Measurements from ENCODE around the gene WDR4. TPM values are rescaled to one million over a fixed set of nuclear protein-coding genes. Genes with fewer than 3 reads are reported as not detected.
"Not testable (repeated sequence)": the region's sequence is repeated elsewhere in the genome, so short reads cannot be mapped to it uniquely, and the experiment has no call there.

Gene WDR4
- total RNA-seq, 1 donor from 2014 or later, result 8.6 TPM

- peak; percentile 14 for DNase-seq (ENCODE audit: low spot score)
- intact Hi-C loops (cut with DNase I), result no loop called here
These were observed 36.3 kb downstream of the WDR4 start for GRCh38 chr21:42843056-42843455.

DNA sequence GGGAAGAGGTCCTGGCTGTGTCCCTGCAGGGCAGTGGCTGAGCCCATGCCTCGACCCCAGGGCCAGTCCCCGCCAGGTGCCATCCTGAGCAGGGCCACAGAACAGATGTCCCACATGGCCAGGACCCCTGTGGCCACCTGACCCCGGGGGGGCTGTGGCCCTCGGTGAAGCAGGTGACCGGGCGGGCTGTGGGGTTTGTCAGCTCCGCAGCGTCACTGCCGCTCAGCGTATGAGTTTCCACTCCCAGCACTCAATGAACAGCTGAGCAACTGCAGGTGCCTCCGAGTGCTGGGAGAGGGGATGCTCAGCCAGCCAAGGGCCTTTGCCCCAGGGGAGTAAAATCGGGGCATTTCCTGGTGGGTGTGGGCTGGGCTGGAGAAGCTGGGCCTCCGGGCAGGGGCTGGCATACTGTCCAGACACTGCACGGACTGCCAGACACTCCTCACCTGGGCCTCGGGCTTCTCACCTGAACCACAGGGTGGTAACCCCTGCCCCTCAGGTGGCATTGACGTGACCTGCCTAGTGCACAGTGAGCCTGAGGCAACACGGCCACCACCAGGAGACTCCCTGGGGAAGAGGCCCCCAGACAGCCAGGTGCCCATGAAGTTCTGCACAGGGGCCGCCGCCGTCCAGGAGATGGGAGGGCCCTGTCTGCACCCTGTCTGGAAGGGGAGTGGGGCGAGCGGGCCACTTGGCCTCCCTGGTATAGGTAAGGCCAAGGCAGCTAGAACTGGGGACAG is 37.3 kb downstream of the WDR4 start:
- intact Hi-C loops (cut with DNase I), result not testable (repeated sequence)
- peak; percentile 27 for DNase-seq (ENCODE audit: low spot score)

DNA sequence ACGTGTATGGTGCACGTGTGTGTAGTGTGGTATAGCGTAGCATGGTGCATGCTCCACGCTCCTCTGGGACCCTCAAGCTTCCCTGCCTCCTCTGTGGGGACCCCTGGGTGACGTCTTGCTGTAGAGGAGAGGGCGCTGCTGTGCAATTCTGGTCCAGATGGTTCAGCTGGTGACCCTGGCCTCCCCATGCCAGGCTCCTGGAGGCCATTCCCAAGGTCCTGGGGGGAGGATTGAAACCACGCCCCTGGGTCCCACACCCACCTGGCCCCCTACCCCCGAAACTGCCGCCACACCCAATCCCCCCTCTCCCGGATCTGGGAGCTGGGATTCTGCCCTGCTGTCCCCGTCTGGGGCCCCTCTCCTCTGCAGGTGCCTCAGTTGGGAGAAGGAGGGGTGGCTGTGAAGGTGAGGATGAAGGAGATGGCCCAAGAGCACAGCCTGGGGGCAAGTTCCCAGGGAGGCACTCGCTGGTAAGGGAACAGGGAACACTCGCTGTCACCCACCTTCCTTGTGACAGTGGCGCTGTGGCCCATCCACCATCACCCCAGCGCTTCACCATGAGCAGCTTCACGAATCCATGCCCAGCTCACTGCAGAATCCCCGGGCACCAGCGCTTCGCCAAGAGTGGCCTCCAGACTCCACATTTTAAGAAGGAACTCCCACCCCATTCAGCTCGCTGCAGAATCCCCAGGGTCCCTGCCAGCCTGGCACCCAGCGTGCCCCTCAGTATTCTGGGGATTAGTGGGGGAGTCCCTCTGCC is 38.0 kb downstream of the WDR4 start:
- peak; percentile 47 for DNase-seq (ENCODE audit: low spot score)
- intact Hi-C loops (cut with DNase I), result no loop called here

GRCh38 chr21:42840411-42841155 is 38.8 kb downstream of the WDR4 start:
- peak; percentile 53 for DNase-seq (ENCODE audit: low spot score)
- intact Hi-C loops (cut with DNase I), result no loop called here

GRCh38 chr21:42839271-42840231 is 39.8 kb downstream of the WDR4 start:
- DNase-seq (ENCODE audit: low spot score), result peak; percentile 58
- intact Hi-C loops (cut with DNase I), result no loop called here

DNA sequence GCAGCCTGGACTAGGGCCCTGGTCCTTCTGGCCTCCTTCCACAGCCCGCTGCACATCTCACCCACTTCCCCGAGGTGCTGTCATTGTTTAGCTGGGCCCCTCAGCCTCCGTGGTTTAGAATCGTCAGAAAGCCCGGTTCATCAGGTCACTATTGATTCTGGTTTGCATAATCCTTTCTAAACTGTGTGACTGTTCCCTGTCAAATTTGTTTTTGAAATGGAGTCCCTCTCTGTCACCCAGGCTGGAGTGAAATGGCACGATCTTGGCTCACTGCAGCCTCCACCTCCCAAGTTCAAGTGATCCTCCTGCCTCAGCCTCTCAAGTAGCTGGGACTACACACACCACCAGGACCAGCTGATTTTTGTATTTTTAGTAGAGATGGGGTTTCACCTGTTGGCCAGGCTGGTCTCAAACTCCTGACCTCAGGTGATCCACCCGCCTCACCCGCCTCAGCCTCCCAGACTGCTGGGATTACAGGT is 41.1 kb downstream of the WDR4 start:
- peak; percentile 19 for DNase-seq (ENCODE audit: low spot score)
- intact Hi-C loops (cut with DNase I), result not testable (repeated sequence)

GRCh38 chr21:42837421-42838211 is 41.7 kb downstream of the WDR4 start:
- intact Hi-C loops (cut with DNase I), result no loop called here

DNA sequence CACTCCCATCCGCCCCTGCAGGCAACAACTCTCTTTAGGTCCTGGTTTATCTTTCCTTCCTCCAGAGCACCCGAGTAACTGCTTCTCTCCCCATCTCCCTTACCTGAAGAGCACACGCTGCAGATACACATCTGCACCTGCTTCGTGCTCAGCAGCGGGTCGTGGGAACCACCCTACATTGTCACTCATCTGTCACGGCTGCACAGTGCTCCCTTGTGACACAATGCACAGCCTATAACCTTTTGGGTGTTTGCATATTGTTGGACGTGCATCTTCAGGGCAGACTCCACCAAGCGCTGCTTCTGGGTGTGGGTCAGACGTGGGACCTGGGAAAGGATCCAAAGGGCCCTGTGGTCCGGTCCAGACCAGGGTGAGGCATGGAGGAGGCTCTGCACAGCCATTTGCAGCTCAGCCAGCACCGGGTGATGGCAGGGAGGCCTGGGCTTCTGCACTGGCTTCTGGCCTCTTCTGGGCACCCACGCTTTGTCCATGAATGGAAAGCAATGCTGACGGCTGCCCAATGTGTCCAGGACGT is 42.5 kb downstream of the WDR4 start:
- peak; percentile 68 for DNase-seq (ENCODE audit: low spot score)
- intact Hi-C loops (cut with DNase I), result no loop called here

More at GRCh38 chr21:42837421-42838211, 41.7 kb downstream of the WDR4 start:
- DNase-seq (ENCODE audit: low spot score), result peak; percentile 64

DNA sequence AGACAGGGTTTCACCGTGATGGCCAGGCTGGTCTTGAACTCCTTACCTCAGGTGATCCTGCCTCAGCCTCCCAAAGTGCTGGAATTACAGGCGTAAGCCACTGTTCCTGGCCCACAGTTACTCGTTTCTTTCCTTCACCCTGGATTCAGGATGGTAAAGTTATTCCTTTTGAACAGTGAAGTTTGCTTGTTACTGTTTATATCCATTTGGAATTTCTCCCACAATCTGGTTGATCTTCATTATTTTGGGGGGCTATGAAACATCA is 43.0 kb downstream of the WDR4 start:
- DNase-seq (ENCODE audit: low spot score), result no peak

DNA sequence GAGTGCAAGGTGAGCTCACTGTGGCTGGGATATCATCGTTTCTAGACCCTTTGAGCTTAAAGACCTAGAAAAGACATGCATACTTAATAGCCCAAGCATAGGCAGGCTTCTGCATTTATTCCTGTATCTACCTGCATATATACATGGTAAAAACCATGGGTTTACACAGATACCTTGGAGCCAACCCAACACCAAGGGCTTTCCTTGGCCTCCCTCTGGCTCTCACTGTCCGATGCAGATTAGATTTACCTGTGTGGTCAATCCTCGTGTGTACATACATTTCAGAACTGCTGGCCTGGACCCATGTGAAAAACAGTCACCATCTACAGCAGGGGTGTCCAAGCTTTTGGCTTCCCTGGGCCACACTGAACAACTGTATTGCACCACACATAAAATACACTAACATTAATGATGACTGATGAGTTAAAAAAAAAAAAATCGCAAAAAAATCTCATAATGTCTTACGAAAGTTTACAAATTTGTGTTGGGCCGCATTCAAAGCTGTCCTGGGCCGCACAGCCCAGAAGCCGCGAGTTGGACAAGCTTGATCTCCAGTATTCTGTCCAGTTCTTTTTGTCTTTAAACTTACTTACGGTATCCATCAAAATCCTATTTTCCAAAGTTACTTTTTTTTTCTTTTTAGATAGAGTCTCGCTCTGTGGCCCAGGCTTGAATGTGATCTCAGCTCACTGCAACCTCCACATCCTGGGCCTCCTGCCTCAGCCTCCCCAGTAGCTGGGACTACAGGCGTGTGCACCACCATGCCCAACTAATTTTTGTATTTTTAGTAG is 43.5 kb downstream of the WDR4 start:
- intact Hi-C loops (cut with DNase I), result no loop called here
- DNase-seq (ENCODE audit: low spot score), result no peak

More for the DNA sequence above, 43.0 kb downstream of the WDR4 start:
- intact Hi-C loops (cut with DNase I), result no loop called here

- intact Hi-C loops (cut with DNase I), result no loop called here
- no peak for DNase-seq (ENCODE audit: low spot score)
These were observed 44.1 kb downstream of the WDR4 start for GRCh38 chr21:42835211-42835610.

DNA sequence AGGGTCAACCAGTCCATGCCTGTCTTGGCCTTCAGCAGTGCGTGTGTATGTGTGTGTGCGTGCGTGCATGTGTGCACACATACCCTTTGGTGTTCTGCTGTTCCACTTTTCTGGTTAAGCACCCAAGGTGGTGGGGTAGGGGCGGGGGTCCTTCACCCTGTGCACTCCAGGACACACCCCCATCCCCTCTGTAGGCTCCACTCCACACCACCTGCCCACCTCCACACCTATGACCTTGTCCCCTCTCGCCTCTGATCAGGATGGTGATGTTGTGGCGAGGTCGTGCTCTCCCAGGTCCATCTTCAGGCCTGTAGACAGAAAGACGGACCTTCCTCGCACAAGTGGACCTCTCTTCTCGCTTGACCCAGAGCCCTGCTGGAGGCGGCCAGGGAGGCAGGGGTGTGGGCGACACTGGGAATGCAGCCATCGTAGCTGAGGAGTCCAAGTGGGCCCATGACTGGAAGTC is 44.6 kb downstream of the WDR4 start:
- no peak for DNase-seq (ENCODE audit: low spot score)
- intact Hi-C loops (cut with DNase I), result no loop called here

- intact Hi-C loops (cut with DNase I), result no loop called here
These were observed 45.2 kb downstream of the WDR4 start for GRCh38 chr21:42833859-42834725.

DNA sequence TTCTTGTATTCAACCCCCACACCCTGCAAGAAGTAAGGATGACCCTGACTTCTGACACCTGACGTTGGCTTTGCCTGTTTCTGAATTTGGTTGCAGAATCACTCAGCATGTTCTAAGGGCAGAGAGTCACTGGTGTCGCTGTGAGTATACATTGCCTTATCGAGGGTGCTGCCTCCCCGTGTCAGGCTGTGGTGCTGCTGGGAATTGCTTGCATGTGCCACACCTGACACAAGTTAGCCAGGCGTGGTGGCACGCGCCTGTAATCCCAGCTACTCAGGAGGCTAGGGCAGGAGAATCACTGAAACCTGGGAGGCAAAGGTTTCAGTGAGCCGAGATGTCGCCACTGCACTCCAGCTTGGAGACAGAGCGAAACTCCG is 45.9 kb downstream of the WDR4 start:
- intact Hi-C loops (cut with DNase I), result no loop called here
- DNase-seq (ENCODE audit: low spot score), result no peak

More at GRCh38 chr21:42833859-42834725, 45.2 kb downstream of the WDR4 start:
- DNase-seq (ENCODE audit: low spot score), result peak; percentile 54

DNA sequence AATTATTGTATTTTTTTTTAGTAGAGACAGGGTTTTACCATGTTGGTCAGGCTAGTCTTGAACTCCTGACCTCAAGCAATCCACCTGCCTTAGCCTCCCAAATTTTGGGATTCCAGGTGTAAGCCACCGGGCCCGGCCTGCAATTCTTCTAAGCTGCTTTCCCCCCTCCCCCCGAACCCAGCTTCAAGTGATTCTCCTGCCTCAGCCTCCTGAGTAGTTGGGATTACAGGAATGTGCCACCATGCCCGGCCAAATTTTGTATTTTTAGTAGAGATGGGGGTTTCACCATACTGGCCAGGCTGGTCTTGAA is 47.1 kb downstream of the WDR4 start:
- intact Hi-C loops (cut with DNase I); DNase-seq (ENCODE audit: low spot score): not testable (repeated sequence)
